SK-N-SH (cell line): ENCODE data around the gene NTRK3. TPM values are rescaled to one million over a fixed set of nuclear protein-coding genes. Genes with fewer than 3 reads are reported as not detected.

Experiments
- CTCF ChIA-PET: fragments of 300-600, 350-600 bp; formaldehyde crosslinking; extraction: SDS; loops from one replicate; lab custom pipeline; 2021; lab: Yijun Ruan, JAX
- POLR2A ChIA-PET: fragments of 350-600 bp; sonication (Branson Sonifier 250); formaldehyde crosslinking; extraction: SDS; loops from one replicate; lab custom pipeline; 2020; ENCODE audit warnings: antibody characterized with exemption, inconsistent platforms; lab: Yijun Ruan, JAX
- DNase-seq: peaks from one replicate; pipeline ENCODE4 v3.0.0; 2012
- H2AFZ ChIP-seq: fragments of 200-600 bp; sonication (generic); 2 replicates; pipeline ENCODE4 v1.8.1; 2016; ENCODE audit warnings: antibody characterized with exemption, mild to moderate bottlenecking, low read depth
- H3F3A ChIP-seq: fragments of 200-600 bp; sonication (generic); replicated peaks from 2 replicates; pipeline ENCODE3; 2016; ENCODE audit warnings: antibody characterized with exemption, mild to moderate bottlenecking; ENCODE audit not compliant: insufficient read depth
- H3K27ac ChIP-seq, 2 experiments: fragments of 200-500 bp in 1 of 2; fragments of 200-600 bp in 1 of 2; sonication (Bioruptor generic) in 1 of 2; sonication (generic), shearing (Covaris generic) in 1 of 2; 2 replicates each; pipeline versions ENCODE4 v1.5.1 to v1.6.1; 2014 to 2016; ENCODE audit warnings: low read depth in 2 of 2, inconsistent platforms in 1 of 2, low read length in 1 of 2, mild to moderate bottlenecking in 1 of 2, mixed read lengths in 1 of 2
- H3K27me3 ChIP-seq: fragments of 200-600 bp; sonication (generic), shearing (Covaris generic); 2 replicates; pipeline ENCODE4 v1.6.1; 2016; ENCODE audit warnings: mixed run types; ENCODE audit not compliant: insufficient read depth
- H3K36me3 ChIP-seq, 2 experiments: fragments of 200-500 bp in 1 of 2; fragments of 200-600 bp in 1 of 2; sonication (Bioruptor generic) in 1 of 2; sonication (generic) in 1 of 2; replicated peaks in 1 of 2; 2 replicates each; pipeline versions ENCODE3 to v1.5.1; 2014 to 2016; ENCODE audit warnings: low read length in 1 of 2, mild to moderate bottlenecking in 1 of 2; ENCODE audit not compliant: insufficient read depth in 2 of 2, control insufficient read depth in 1 of 2
- H3K4me1 ChIP-seq, 2 experiments: fragments of 200-500 bp in 1 of 2; fragments of 200-600 bp in 1 of 2; sonication (Bioruptor generic) in 1 of 2; sonication (generic), shearing (Covaris generic) in 1 of 2; 2 replicates each; pipeline versions ENCODE4 v1.5.1 to v1.6.1; 2014 to 2016; ENCODE audit warnings: low read depth in 1 of 2, low read length in 1 of 2, mixed run types in 1 of 2; ENCODE audit not compliant: insufficient read depth in 2 of 2, control insufficient read depth in 1 of 2
- H3K4me2 ChIP-seq: fragments of 200-600 bp; sonication (generic), shearing (Covaris generic); 2 replicates; pipeline ENCODE4 v1.6.1; 2017; ENCODE audit warnings: mixed run types
- H3K4me3 ChIP-seq, 2 experiments: fragments of 200-500 bp in 1 of 2; fragments of 200-600 bp in 1 of 2; sonication (Bioruptor generic) in 1 of 2; sonication (generic), shearing (Covaris generic) in 1 of 2; 2 replicates each; pipeline versions ENCODE4 v1.5.1 to v1.8.1; 2014 to 2016; ENCODE audit warnings: low read depth in 2 of 2, inconsistent platforms in 1 of 2, low read length in 1 of 2, mild to moderate bottlenecking in 1 of 2, mixed read lengths in 1 of 2, moderate library complexity in 1 of 2
- H3K79me2 ChIP-seq: fragments of 200-600 bp; sonication (generic); 2 replicates; pipeline ENCODE4 v1.8.1; 2017; ENCODE audit warnings: mild to moderate bottlenecking; ENCODE audit not compliant: insufficient read depth
- H3K9ac ChIP-seq: fragments of 200-600 bp; sonication (generic); 2 replicates; pipeline ENCODE4 v1.6.1; 2017; ENCODE audit warnings: mixed run types
- H3K9me2 ChIP-seq: fragments of 200-600 bp; sonication (generic); 2 replicates; pipeline ENCODE4 v1.6.1; 2017; ENCODE audit warnings: mixed run types
- H3K9me3 ChIP-seq: fragments of 200-600 bp; sonication (generic); 2 replicates; pipeline ENCODE4 v1.6.1; 2017; ENCODE audit warnings: mixed run types, mild to moderate bottlenecking, moderate library complexity
- H4K20me1 ChIP-seq: fragments of 200-600 bp; sonication (generic); 2 replicates; pipeline ENCODE4 v1.6.1; 2017; ENCODE audit warnings: mild to moderate bottlenecking, mixed run types; ENCODE audit not compliant: insufficient read depth
- CTCF ChIP-seq: fragments of 200-600 bp; sonication (generic); IDR thresholded peaks from 2 replicates; pipeline ENCODE4 v1.6.1; 2017; ENCODE audit warnings: antibody characterized with exemption, mild to moderate bottlenecking, moderate library complexity
- ELF1 ChIP-seq: IDR thresholded peaks from 2 replicates; pipeline ENCODE4 v1.4.0; 2012
- EP300 ChIP-seq, 2 experiments: IDR thresholded peaks; 2 replicates each; pipeline versions ENCODE4 v1.4.0 to v1.6.1; 2012; ENCODE audit warnings: borderline replicate concordance in 1 of 2, low read depth in 1 of 2, low read length in 1 of 2
- EZH2phosphoT487 ChIP-seq: fragments of 200-600 bp; sonication (generic); IDR thresholded peaks from 2 replicates; pipeline ENCODE4 v1.6.1; 2017; ENCODE audit warnings: low read depth, mixed run types, mild to moderate bottlenecking, antibody characterized with exemption, moderate library complexity, borderline replicate concordance
- FOXM1 ChIP-seq: IDR thresholded peaks from 2 replicates; pipeline ENCODE4 v1.4.0; 2012; ENCODE audit warnings: low read depth, mild to moderate bottlenecking
- GABPA ChIP-seq: IDR thresholded peaks from 2 replicates; pipeline ENCODE4 v1.4.0; 2012; ENCODE audit warnings: low read depth, mild to moderate bottlenecking
- GATA2 ChIP-seq: sonication (generic); formaldehyde crosslinking; IDR thresholded peaks from 2 replicates; pipeline ENCODE4 v1.5.0; 2020; ENCODE audit warnings: mild to moderate bottlenecking, missing genetic modification reagents
- IRF3 ChIP-seq: fragments of 150-350 bp; IDR thresholded peaks from 2 replicates; pipeline ENCODE4 v1.6.1; 2016; ENCODE audit warnings: mild to moderate bottlenecking, low read depth, low read length
- NFIC ChIP-seq: IDR thresholded peaks from 2 replicates; pipeline ENCODE4 v1.4.0; 2012; ENCODE audit warnings: borderline replicate concordance
- NRF1 ChIP-seq: IDR thresholded peaks from 2 replicates; pipeline ENCODE4 v1.6.1; 2012; ENCODE audit warnings: low read depth, mild to moderate bottlenecking, low read length
- PBX3 ChIP-seq: IDR thresholded peaks from 2 replicates; pipeline ENCODE4; 2012
- RAD21 ChIP-seq: IDR thresholded peaks from 2 replicates; pipeline ENCODE4 v1.6.1; 2012; ENCODE audit warnings: mild to moderate bottlenecking, low read length
- RCOR1 ChIP-seq: fragments of 150-350 bp; IDR thresholded peaks from 2 replicates; pipeline ENCODE4 v1.6.1; 2017; ENCODE audit warnings: antibody characterized with exemption, low read length
- RFX5 ChIP-seq: IDR thresholded peaks from 2 replicates; pipeline ENCODE4 v1.6.1; 2012; ENCODE audit warnings: mild to moderate bottlenecking, improper control_type of control experiment, low read length
- RXRA ChIP-seq: IDR thresholded peaks from 2 replicates; pipeline ENCODE4 v1.4.0; 2012; ENCODE audit warnings: low read depth, mild to moderate bottlenecking, borderline replicate concordance
- SIN3A ChIP-seq: IDR thresholded peaks from 2 replicates; pipeline ENCODE4 v1.6.1; 2012; ENCODE audit warnings: low read depth, mild to moderate bottlenecking, low read length, moderate library complexity, borderline replicate concordance
- TEAD4 ChIP-seq: IDR thresholded peaks from 2 replicates; pipeline ENCODE4 v1.4.0; 2012; ENCODE audit warnings: mild to moderate bottlenecking, borderline replicate concordance; ENCODE audit not compliant: insufficient read depth
- USF2 ChIP-seq: fragments of 150-350 bp; IDR thresholded peaks from 2 replicates; pipeline ENCODE4 v1.6.1; 2017; ENCODE audit warnings: antibody characterized with exemption, low read length, low read depth, borderline replicate concordance
- YY1 ChIP-seq: IDR thresholded peaks from 2 replicates; pipeline ENCODE4 v1.4.0; 2012; ENCODE audit warnings: low read depth, mild to moderate bottlenecking
- ZBTB33 ChIP-seq: IDR thresholded peaks from 2 replicates; pipeline ENCODE4 v1.4.0; 2012; ENCODE audit warnings: low read depth, borderline replicate concordance
- WGBS: methylation state at CpG from one replicate; pipeline ENCODE4 v1.1.6; 2017; ENCODE audit warnings: low lambda C conversion rate; 5-methylcytosine and 5-hydroxymethylcytosine counted together
- polyA plus RNA-seq, 3 experiments: library from polyadenylated mRNA; depleted of rRNA; stranded (reverse); fragments of >200 nt; gene quantifications; 2 replicates each; pipeline ENCODE4 v1.2.3, GENCODE V29; 2012
- TF ChIP-seq, protein P1 (sequence below): IDR thresholded peaks from 2 replicates; pipeline ENCODE4 v1.4.0; 2012; ENCODE audit warnings: low read depth

Gene NTRK3
- polyA plus RNA-seq, 1 of the 3 experiments (the other 2 are of a cell fraction), result 2.6 TPM

DNA sequence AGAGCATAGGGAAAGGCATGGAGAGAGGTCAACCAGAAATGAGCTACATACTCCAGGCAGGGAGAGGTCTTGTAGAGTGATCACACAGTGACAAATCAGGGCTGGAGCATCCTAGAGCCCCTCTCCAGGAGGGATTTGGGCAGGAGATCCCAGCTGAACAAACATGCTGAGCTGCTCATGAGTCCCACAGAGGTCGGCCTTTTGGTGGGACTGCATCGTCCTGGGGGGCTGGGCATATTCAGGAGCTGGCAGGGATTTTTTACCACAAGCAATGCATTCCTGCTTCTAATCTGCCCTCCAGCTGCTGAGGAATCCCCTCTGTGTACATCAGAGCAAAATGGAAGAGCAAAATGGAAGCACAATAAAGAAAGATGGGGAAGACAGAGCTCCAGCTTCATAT, 94.9 kb downstream of the NTRK3 start:
- no peaks in the 10 kb centered on the region for H3K27me3 ChIP-seq
- ChIA-PET CTCF (interaction anchor here (1.1 kb wide), 1 partner anchor 85 kb away, joined by 4 read pairs; no protein-coding TSS in a partner anchor), POLR2A (no interaction called here)
- no peaks in the 10 kb centered on the region for H3F3A ChIP-seq
- H4K20me1 ChIP-seq, result no peaks in the 10 kb centered on the region
- peaks cover 0 to 5% of the 10 kb centered on the region in 2 experiments; a peak in 1 of 4 replicates for H3K4me1 ChIP-seq
- H3K4me3 ChIP-seq, result no peak overlapping the region
- no peaks in the 10 kb centered on the region for H3K9me3 ChIP-seq
- DNase-seq, result no peak
- H3K36me3 ChIP-seq, result no peaks in the 10 kb centered on the region
- H3K27ac ChIP-seq, result no peak overlapping the region
- H3K79me2 ChIP-seq, result no peaks in the 10 kb centered on the region
- WGBS, result 31% methylated on average over 2 of the region's 2 CpGs
- no peak overlapping the region for H2AFZ ChIP-seq
- H3K9ac ChIP-seq, result no peak overlapping the region
- H3K4me2 ChIP-seq, result no peak overlapping the region
- no peaks in the 10 kb centered on the region for H3K9me2 ChIP-seq
- TF ChIP-seq TEAD4 (no peak), NRF1 (no peak), YY1 (no peak), NFIC (no peak), ELF1 (no peak)
- TF ChIP-seq, protein P1, sequence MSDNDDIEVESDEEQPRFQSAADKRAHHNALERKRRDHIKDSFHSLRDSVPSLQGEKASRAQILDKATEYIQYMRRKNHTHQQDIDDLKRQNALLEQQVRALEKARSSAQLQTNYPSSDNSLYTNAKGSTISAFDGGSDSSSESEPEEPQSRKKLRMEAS, result no peak

- Histone ChIP-seq H3K27ac (no peak overlapping the region), H3K4me1 (peaks cover 0 to 16% of the 10 kb centered on the region in 2 experiments; a peak in 1 of 4 replicates), H2AFZ (no peak overlapping the region), H3K9me2 (no peaks in the 10 kb centered on the region), H3K79me2 (no peaks in the 10 kb centered on the region), H3K9me3 (no peaks in the 10 kb centered on the region), H3K4me2 (no peak overlapping the region), H3K4me3 (no peak overlapping the region), H3K36me3 (no peaks in the 10 kb centered on the region), H3K27me3 (no peaks in the 10 kb centered on the region), H4K20me1 (no peaks in the 10 kb centered on the region), H3K9ac (no peak overlapping the region), H3F3A (no peaks in the 10 kb centered on the region)
- no peak for DNase-seq
- WGBS, result 7% methylated on average over 2 of the region's 2 CpGs
- ChIA-PET POLR2A (no interaction called here), CTCF (interaction anchor here (1.0 kb wide), 1 partner anchor 89 kb away, joined by 3 read pairs; no protein-coding TSS in a partner anchor)
- TF ChIP-seq EP300 (IDR thresholded peaks at IDR 0.05; ENCODE audit: borderline replicate concordance in 1 of 2, low read depth in 1 of 2, low read length in 1 of 2), result no peak
- no peak for TF ChIP-seq GATA2 (CRISPR knock-in tag)
- no peak for TF ChIP-seq SIN3A
- TF ChIP-seq RCOR1, result no peak
- TF ChIP-seq TEAD4, result no peak
- TF ChIP-seq FOXM1, result no peak
- TF ChIP-seq RAD21, result no peak
- no peak for TF ChIP-seq PBX3
- no peak for TF ChIP-seq RFX5
- no peak for TF ChIP-seq RXRA
- TF ChIP-seq USF2, result no peak
- no peak for TF ChIP-seq ELF1
- no peak for TF ChIP-seq CTCF
- TF ChIP-seq ZBTB33, result no peak
- TF ChIP-seq, protein P1, result no peak
- TF ChIP-seq EZH2phosphoT487, result no peak
- TF ChIP-seq IRF3, result no peak
- TF ChIP-seq GABPA, result no peak
These were observed 101.2 kb downstream of the NTRK3 start for GRCh38 chr15:88155310-88155709.
